CD4-positive, alpha-beta T cell (primary cell): ENCODE measurements around the gene POU6F1. TPM values are rescaled to one million over a fixed set of nuclear protein-coding genes. Genes with fewer than 3 reads are reported as not detected.
A peak's percentile ranks its signal among the peaks of the same experiment; 100 is the strongest.

ENCODE experiments used
- ATAC-seq: fragments of 200-7000 bp; cut with Tn5 transposase; one replicate; pipeline ENCODE4 v1.10.0; 2022; ENCODE audit warnings: mild to moderate bottlenecking; ENCODE audit not compliant: poor library complexity
- CTCF ChIA-PET: fragments of 350-600 bp; sonication (Branson Sonifier 250); formaldehyde crosslinking; loops from one replicate; lab custom pipeline; 2021; ENCODE audit warnings: antibody characterized with exemption, inconsistent platforms; lab: Charles Lee
- POLR2A ChIA-PET: fragments of 350-600 bp; sonication (Branson Sonifier 250); formaldehyde crosslinking; loops from one replicate; lab custom pipeline; 2021; ENCODE audit warnings: antibody characterized with exemption, inconsistent platforms; lab: Charles Lee
- DNase-seq, 14 experiments: peaks; one replicate each; pipeline ENCODE4 v3.0.0-alpha.2; 2013 to 2020; ENCODE audit warnings: mixed read lengths in 2 of 14
- H3K27ac ChIP-seq, 2 donors: one replicate each; pipeline versions ENCODE4 v1.5.1 to v1.7.0; 2013; ENCODE audit warnings: low read length in 2 of 2, low read depth in 1 of 2, mild to moderate bottlenecking in 1 of 2
- H3K27me3 ChIP-seq, 2 experiments: 1 replicate in 1 of 2; 2 replicates in 1 of 2; pipeline versions ENCODE4 v1.6.1 to v1.7.0; 2013; ENCODE audit warnings: low read length in 2 of 2, control low read depth in 1 of 2, mild to moderate bottlenecking in 1 of 2, moderate library complexity in 1 of 2; ENCODE audit not compliant: insufficient read depth in 2 of 2, control insufficient read depth in 1 of 2
- H3K36me3 ChIP-seq: one replicate; pipeline ENCODE4 v1.6.1; 2013; ENCODE audit warnings: low read length, control low read depth; ENCODE audit not compliant: insufficient read depth
- H3K4me1 ChIP-seq: one replicate; pipeline ENCODE4 v1.6.1; 2013; ENCODE audit warnings: low read length, control low read depth; ENCODE audit not compliant: insufficient read depth
- H3K4me3 ChIP-seq: one replicate; pipeline ENCODE4 v1.5.1; 2013; ENCODE audit warnings: mild to moderate bottlenecking, low read length, moderate library complexity
- H3K9me3 ChIP-seq, 2 experiments: 1 replicate in 1 of 2; 2 replicates in 1 of 2; pipeline versions ENCODE4 v1.6.1 to v1.7.0; 2013; ENCODE audit warnings: low read length in 2 of 2, mild to moderate bottlenecking in 2 of 2, control low read depth in 1 of 2, moderate library complexity in 1 of 2; ENCODE audit not compliant: control insufficient read depth in 1 of 2, insufficient read depth in 1 of 2
- H3K27ac Mint-ChIP-seq: one replicate; pipeline ENCODE4 v1.8.0; 2020; ENCODE audit warnings: mixed read lengths
- H3K27me3 Mint-ChIP-seq: one replicate; pipeline ENCODE4 v1.8.0; 2021; ENCODE audit warnings: mixed read lengths
- H3K36me3 Mint-ChIP-seq: one replicate; pipeline ENCODE4 v1.8.0; 2021; ENCODE audit warnings: low read depth, mixed read lengths
- H3K4me1 Mint-ChIP-seq: one replicate; pipeline ENCODE4 v1.8.0; 2021; ENCODE audit warnings: low read depth, mixed read lengths
- H3K4me3 Mint-ChIP-seq: one replicate; pipeline ENCODE4 v1.8.0; 2020; ENCODE audit warnings: mild to moderate bottlenecking, mixed read lengths
- H3K9me3 Mint-ChIP-seq: one replicate; pipeline ENCODE4 v1.8.0; 2020; ENCODE audit warnings: mixed read lengths
- CTCF ChIP-seq: fragments of 200-600 bp; IDR thresholded peaks from one replicate; pipeline ENCODE4 v1.8.0; 2022; ENCODE audit warnings: antibody characterized with exemption, mild to moderate bottlenecking
- intact Hi-C, 2 experiments: fragments of 100-400 bp; cut with DNase I in 1 of 2; cut with micrococcal nuclease in 1 of 2; formaldehyde crosslinking; loops; one replicate each; pipeline versions ENCODE4 v1.15.1 to v1.9.0; 2023 to 2025; cut with DNase I, micrococcal nuclease
- total RNA-seq, 174 experiments: library from RNA in 2 of 174; stranded (reverse) in 2 of 174; gene quantifications; one replicate each; pipeline ENCODE4 v1.2.3 and lab custom pipeline; 2021 to 2026

The POU6F1 gene
- total RNA-seq, 2 experiments from 2014 or later: 31.7 to 36.8 TPM

- no peaks in the 10 kb centered on the region for H3K27me3 Mint-ChIP-seq
- Histone ChIP-seq H3K9me3 (no peaks in the 10 kb centered on the region), H3K36me3 (no peaks in the 10 kb centered on the region), H3K27me3 (no peaks in the 10 kb centered on the region), H3K27ac (no peak overlapping the region), H3K4me3 (no peak overlapping the region), H3K4me1 (peaks cover 2% of the 10 kb centered on the region)
- H3K9me3 Mint-ChIP-seq: no peaks in the 10 kb centered on the region
- ATAC-seq (no peak), DNase-seq (no peak)
- POLR2A ChIA-PET: interaction anchor here (1.4 kb wide), 1 partner anchor 9 kb away, joined by 5 read pairs; no protein-coding TSS in a partner anchor
- intact Hi-C loops: loop anchor here in 1 of 2 experiments (10.0 kb wide), 1 partner anchor 430 kb away; no protein-coding TSS in a partner anchor
- H3K4me1 Mint-ChIP-seq: peaks cover 4% of the 10 kb centered on the region
- TF ChIP-seq CTCF: no peak
- no peaks in the 10 kb centered on the region for H3K36me3 Mint-ChIP-seq
- H3K4me3 Mint-ChIP-seq: no peak overlapping the region
- H3K27ac Mint-ChIP-seq: no peak overlapping the region
- CTCF ChIA-PET: interaction anchor here (1.1 kb wide), 1 partner anchor 87 kb away, joined by 3 read pairs; no protein-coding TSS in a partner anchor
Observed at GRCh38 chr12:51254536-51254935, 36.7 kb upstream of the POU6F1 start.

GRCh38 chr12:51253276-51253675 is 35.4 kb upstream of the POU6F1 start:
- no peaks in the 10 kb centered on the region for H3K27me3 ChIP-seq
- H3K9me3 Mint-ChIP-seq: no peaks in the 10 kb centered on the region
- H3K27me3 Mint-ChIP-seq: no peaks in the 10 kb centered on the region
- H3K4me3 ChIP-seq: no peak overlapping the region
- no peak for ATAC-seq
- H3K36me3 ChIP-seq: no peaks in the 10 kb centered on the region
- no peak overlapping the region for H3K4me3 Mint-ChIP-seq
- no peak for TF ChIP-seq CTCF
- H3K4me1 ChIP-seq: peaks cover 12% of the 10 kb centered on the region
- ChIA-PET CTCF (interaction anchor here (1.4 kb wide), 1 partner anchor 8 kb away, joined by 4 read pairs; no protein-coding TSS in a partner anchor), POLR2A (interaction anchor here (1.0 to 2.5 kb wide), 3 partner anchors 9 to 88 kb away, joined by 3 to 18 read pairs (median 7); partner anchors contain the start of gene DAZAP2)
- no peaks in the 10 kb centered on the region for H3K9me3 ChIP-seq
- no peak for DNase-seq
- no peak overlapping the region for H3K27ac ChIP-seq
- H3K36me3 Mint-ChIP-seq: no peaks in the 10 kb centered on the region
- H3K4me1 Mint-ChIP-seq: peaks cover 7% of the 10 kb centered on the region
- intact Hi-C loops: loop anchor here in 1 of 2 experiments (10.0 kb wide), 1 partner anchor 428 kb away; no protein-coding TSS in a partner anchor
- no peak overlapping the region for H3K27ac Mint-ChIP-seq

- POLR2A ChIA-PET: interaction anchor here (0.7 to 3.2 kb wide), 3 partner anchors 8 to 30 kb away, joined by 3 to 29 read pairs (median 4); partner anchors contain the start of genes DAZAP2 and POU6F1
- no peaks in the 10 kb centered on the region for H3K9me3 ChIP-seq
- no peaks in the 10 kb centered on the region for H3K9me3 Mint-ChIP-seq
- no peak overlapping the region for H3K4me3 ChIP-seq
- peaks cover 34% of the 10 kb centered on the region for H3K36me3 Mint-ChIP-seq
- no peak for TF ChIP-seq CTCF
- H3K27ac ChIP-seq: peak overlapping the region; percentile 9 to 50
- CTCF ChIA-PET: no interaction called here
- peak overlapping the region; percentile 84 for H3K27ac Mint-ChIP-seq
- H3K27me3 Mint-ChIP-seq: no peaks in the 10 kb centered on the region
- peaks cover 43% of the 10 kb centered on the region for H3K4me1 ChIP-seq
- peaks cover 16% of the 10 kb centered on the region for H3K36me3 ChIP-seq
- H3K27me3 ChIP-seq: no peaks in the 10 kb centered on the region
- H3K4me1 Mint-ChIP-seq: peaks cover 56% of the 10 kb centered on the region
- peak overlapping the region; percentile 6 for H3K4me3 Mint-ChIP-seq
- ATAC-seq: no peak
- DNase-seq: no peak
- intact Hi-C loops: loop anchor here in 1 of 2 experiments (10.0 kb wide), 1 partner anchor 483 kb away; the partner anchor contains the start of gene ATF1
Observed at GRCh38 chr12:51247523-51248206, 29.8 kb upstream of the POU6F1 start.
